ENCODE data around the gene STH. TPM values are rescaled to one million over a fixed set of nuclear protein-coding genes. Genes with fewer than 3 reads are reported as not detected.

STH gene
- polyA plus RNA-seq, 1 donor: not detected

- no peak for DNase-seq
These were observed 13.6 kb upstream of the STH start for GRCh38 chr17:45985447-45985846.

- DNase-seq: no peak
These were observed 13.0 kb upstream of the STH start for GRCh38 chr17:45986056-45986455.

GRCh38 chr17:45987706-45988105 is 11.3 kb upstream of the STH start:
- no peak for DNase-seq

- no peak for DNase-seq
These were observed 9.3 kb upstream of the STH start for GRCh38 chr17:45989759-45990158.

GRCh38 chr17:45990886-45991285 is 8.2 kb upstream of the STH start:
- no peak for DNase-seq

GRCh38 chr17:45991341-45991740 is 7.7 kb upstream of the STH start:
- DNase-seq: no peak

- no peak for DNase-seq
These were observed 6.9 kb upstream of the STH start for GRCh38 chr17:45992175-45992574.

GRCh38 chr17:45992904-45993303 is 6.1 kb upstream of the STH start:
- no peak for DNase-seq

- no peak for DNase-seq
These were observed 5.0 kb upstream of the STH start for GRCh38 chr17:45993962-45994627.

- DNase-seq: no peak
These were observed 4.1 kb upstream of the STH start for GRCh38 chr17:45994987-45995386.

GRCh38 chr17:45995627-45996270 is 3.3 kb upstream of the STH start:
- DNase-seq: no peak

GRCh38 chr17:45996282-45996937 is 2.6 kb upstream of the STH start:
- no peak for DNase-seq

GRCh38 chr17:45997166-45997565 is 1.9 kb upstream of the STH start:
- DNase-seq: no peak

- DNase-seq: no peak
These were observed 1.4 kb upstream of the STH start for GRCh38 chr17:45997624-45998023.

GRCh38 chr17:45999900-46000290 is 845 bp downstream of the STH start:
- no peak for DNase-seq

- no peak for DNase-seq
These were observed 1.2 kb downstream of the STH start for GRCh38 chr17:46000292-46000691.

GRCh38 chr17:46000757-46001156 is 1.7 kb downstream of the STH start:
- no peak for DNase-seq

- DNase-seq: no peak
These were observed 2.6 kb downstream of the STH start for GRCh38 chr17:46001390-46002310.

GRCh38 chr17:46002311-46002972 is 3.4 kb downstream of the STH start:
- DNase-seq: peak; percentile 67

GRCh38 chr17:46002973-46003316 is 3.9 kb downstream of the STH start:
- no peak for DNase-seq

GRCh38 chr17:46003907-46004748 is 5.1 kb downstream of the STH start:
- no peak for DNase-seq

All from left kidney (tissue), 2 donors.